SK-N-SH treated with all-trans-retinoic acid at 6 μM for 48 hours (cell line): ENCODE results near the gene IPO4.

Experiments
- BACH2 ChIP-seq: fragments of 250-450 bp; sonication (Bioruptor Pico); IDR thresholded peaks from 2 replicates; pipeline ENCODE4 v1.9.0; 2021; ENCODE audit warnings: mild to moderate bottlenecking, borderline replicate concordance
- CREB5 ChIP-seq: fragments of 250-450 bp; sonication (Bioruptor Pico); IDR thresholded peaks from 2 replicates; pipeline ENCODE4 v1.5.1; 2020; ENCODE audit warnings: low read depth, mild to moderate bottlenecking, moderate library complexity
- ESRRG ChIP-seq: fragments of 250-450 bp; sonication (Bioruptor Pico); IDR thresholded peaks from 2 replicates; pipeline ENCODE4 v1.6.1; 2021; ENCODE audit warnings: mild to moderate bottlenecking
- ISL1 ChIP-seq: fragments of 250-450 bp; sonication (Bioruptor Pico); IDR thresholded peaks from 2 replicates; pipeline ENCODE4 v2.1.2; 2022; ENCODE audit warnings: mild to moderate bottlenecking, moderate library complexity
- PATZ1 ChIP-seq: fragments of 250-450 bp; sonication (Bioruptor Pico); IDR thresholded peaks from 2 replicates; pipeline ENCODE4 v1.8.0; 2020; ENCODE audit warnings: mild to moderate bottlenecking, moderate library complexity, borderline replicate concordance
- SNAI2 ChIP-seq: fragments of 250-450 bp; sonication (Bioruptor Pico); IDR thresholded peaks from 2 replicates; pipeline ENCODE4 v1.5.0; 2020; ENCODE audit warnings: mild to moderate bottlenecking, moderate library complexity
- TCF4 ChIP-seq: fragments of 250-450 bp; sonication (Bioruptor Pico); IDR thresholded peaks from 2 replicates; pipeline ENCODE4 v1.8.0; 2021; ENCODE audit warnings: mild to moderate bottlenecking, moderate library complexity, borderline replicate concordance
- ZC3H10 ChIP-seq: fragments of 250-450 bp; sonication (Bioruptor Pico); IDR thresholded peaks from 2 replicates; pipeline ENCODE4 v1.5.1; 2021; ENCODE audit warnings: mild to moderate bottlenecking, moderate library complexity
- ZFP3 ChIP-seq: fragments of 250-450 bp; sonication (Bioruptor Pico); IDR thresholded peaks from 2 replicates; pipeline ENCODE4 v1.5.0; 2020; ENCODE audit warnings: mild to moderate bottlenecking, moderate library complexity
- ZFP30 ChIP-seq: fragments of 450-650 bp; formaldehyde crosslinking; IDR thresholded peaks from 2 replicates; pipeline ENCODE4 v1.5.0; 2022; ENCODE audit warnings: mild to moderate bottlenecking, moderate library complexity
- ZNF8 ChIP-seq: fragments of 450-650 bp; formaldehyde crosslinking; IDR thresholded peaks from 2 replicates; pipeline ENCODE4 v1.5.0; 2020; ENCODE audit warnings: mild to moderate bottlenecking, moderate library complexity
- TF ChIP-seq, protein P1 (sequence below): fragments of 250-450 bp; sonication (Bioruptor Pico); IDR thresholded peaks from 2 replicates; pipeline ENCODE4 v1.8.0; 2021; ENCODE audit warnings: low read depth, mild to moderate bottlenecking, moderate library complexity, borderline replicate concordance

GRCh38 chr14:24184104-24184970 lies 4.3 kb downstream of the IPO4 start:
- no peak for TF ChIP-seq ISL1 (CRISPR knock-in tag)
- no peak for TF ChIP-seq ZFP30 (CRISPR knock-in tag)
- no peak for TF ChIP-seq SNAI2
- no peak for TF ChIP-seq TCF4 (CRISPR knock-in tag)
- no peak for TF ChIP-seq PATZ1 (CRISPR knock-in tag)
- TF ChIP-seq CREB5 (CRISPR knock-in tag) = no peak
- no peak for TF ChIP-seq ZNF8
- no peak for TF ChIP-seq ZFP3 (CRISPR knock-in tag)
- TF ChIP-seq BACH2 (CRISPR knock-in tag) = no peak
- TF ChIP-seq ESRRG (CRISPR knock-in tag) = no peak
- TF ChIP-seq, protein P1, sequence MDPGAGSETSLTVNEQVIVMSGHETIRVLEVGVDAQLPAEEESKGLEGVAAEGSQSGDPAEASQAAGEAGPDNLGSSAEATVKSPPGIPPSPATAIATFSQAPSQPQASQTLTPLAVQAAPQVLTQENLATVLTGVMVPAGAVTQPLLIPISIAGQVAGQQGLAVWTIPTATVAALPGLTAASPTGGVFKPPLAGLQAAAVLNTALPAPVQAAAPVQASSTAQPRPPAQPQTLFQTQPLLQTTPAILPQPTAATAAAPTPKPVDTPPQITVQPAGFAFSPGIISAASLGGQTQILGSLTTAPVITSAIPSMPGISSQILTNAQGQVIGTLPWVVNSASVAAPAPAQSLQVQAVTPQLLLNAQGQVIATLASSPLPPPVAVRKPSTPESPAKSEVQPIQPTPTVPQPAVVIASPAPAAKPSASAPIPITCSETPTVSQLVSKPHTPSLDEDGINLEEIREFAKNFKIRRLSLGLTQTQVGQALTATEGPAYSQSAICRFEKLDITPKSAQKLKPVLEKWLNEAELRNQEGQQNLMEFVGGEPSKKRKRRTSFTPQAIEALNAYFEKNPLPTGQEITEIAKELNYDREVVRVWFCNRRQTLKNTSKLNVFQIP (CRISPR knock-in tag) = no peak
- no peak for TF ChIP-seq ZC3H10 (CRISPR knock-in tag)
